GM21390 (cell line): ENCODE results near the gene SPEF2.

Experiments
- ATAC-seq: cut with Tn5 transposase; IDR thresholded peaks from one replicate; pipeline ENCODE4 v1.9.1; 2021; ENCODE audit not compliant: unreplicated experiment

Gene SPEF2

GRCh38 chr5:35617435-35618303 is at the start of gene SPEF2:
TSS of gene SPEF2 (plus strand) at chr5:35617863. CDS start at chr5:35617998, 135 bp downstream.
- ATAC-seq: peak; percentile 78

GRCh38 chr5:35575578-35575977 is 42.1 kb upstream of the SPEF2 start:
- no peak for ATAC-seq

- ATAC-seq: no peak
Measured at GRCh38 chr5:35587419-35587818, 30.2 kb upstream of the SPEF2 start.

GRCh38 chr5:35593338-35593737 is 24.3 kb upstream of the SPEF2 start:
- ATAC-seq: no peak

GRCh38 chr5:35598707-35599370 is 18.8 kb upstream of the SPEF2 start:
- no peak for ATAC-seq

- no peak for ATAC-seq
Measured at GRCh38 chr5:35600591-35600990, 17.1 kb upstream of the SPEF2 start.

GRCh38 chr5:35608881-35609779 is 8.5 kb upstream of the SPEF2 start:
- no peak for ATAC-seq

GRCh38 chr5:35617060-35617434 is 616 bp upstream of the SPEF2 start:
- ATAC-seq: no peak

GRCh38 chr5:35618304-35618636 is 607 bp downstream of the SPEF2 start:
- ATAC-seq: no peak

GRCh38 chr5:35618781-35619180 is 1.1 kb downstream of the SPEF2 start:
- no peak for ATAC-seq

- ATAC-seq: no peak
Measured at GRCh38 chr5:35622974-35623373, 5.3 kb downstream of the SPEF2 start.

- ATAC-seq: no peak
Measured at GRCh38 chr5:35623991-35624390, 6.3 kb downstream of the SPEF2 start.

- no peak for ATAC-seq
Measured at GRCh38 chr5:35626108-35626507, 8.4 kb downstream of the SPEF2 start.

GRCh38 chr5:35626553-35626952 is 8.9 kb downstream of the SPEF2 start:
- ATAC-seq: no peak

GRCh38 chr5:35634326-35634725 is 16.7 kb downstream of the SPEF2 start:
- no peak for ATAC-seq

- ATAC-seq: no peak
Measured at GRCh38 chr5:35640623-35641022, 23.0 kb downstream of the SPEF2 start.

GRCh38 chr5:35644543-35644942 is 26.9 kb downstream of the SPEF2 start:
- no peak for ATAC-seq

- no peak for ATAC-seq
Measured at GRCh38 chr5:35647128-35647527, 29.5 kb downstream of the SPEF2 start.

- no peak for ATAC-seq
Measured at GRCh38 chr5:35647712-35648111, 30.0 kb downstream of the SPEF2 start.

GRCh38 chr5:35651002-35651756 is 33.5 kb downstream of the SPEF2 start:
- ATAC-seq: no peak

GRCh38 chr5:35656721-35657120 is 39.1 kb downstream of the SPEF2 start:
- no peak for ATAC-seq
